Measurements from ENCODE around the gene TMCC1.
A peak's percentile ranks its signal among the peaks of the same experiment; 100 is the strongest.
"Not testable (repeated sequence)": the region's sequence is repeated elsewhere in the genome, so short reads cannot be mapped to it uniquely, and the experiment has no call there.

The TMCC1 gene

DNA sequence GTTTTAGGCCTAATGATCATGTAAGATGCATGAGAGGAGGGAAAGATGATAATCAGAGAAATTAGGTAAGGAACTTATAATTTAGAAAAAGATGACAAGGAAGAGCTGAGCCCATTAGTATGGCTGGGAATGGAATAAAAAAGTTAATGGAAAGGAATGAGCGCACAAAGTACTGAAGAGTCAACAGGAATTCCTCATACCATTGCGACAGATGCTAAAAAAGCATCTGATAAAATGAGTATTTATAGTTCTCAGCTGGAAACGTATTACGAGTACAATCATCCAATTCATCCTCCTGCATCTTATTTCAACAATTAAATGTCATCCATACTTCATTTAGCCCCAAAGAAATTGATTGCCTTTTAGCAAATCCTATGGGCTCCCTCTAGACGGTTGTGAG, 58.9 kb downstream of the TMCC1 start:
- DNase-seq = no peak

DNA sequence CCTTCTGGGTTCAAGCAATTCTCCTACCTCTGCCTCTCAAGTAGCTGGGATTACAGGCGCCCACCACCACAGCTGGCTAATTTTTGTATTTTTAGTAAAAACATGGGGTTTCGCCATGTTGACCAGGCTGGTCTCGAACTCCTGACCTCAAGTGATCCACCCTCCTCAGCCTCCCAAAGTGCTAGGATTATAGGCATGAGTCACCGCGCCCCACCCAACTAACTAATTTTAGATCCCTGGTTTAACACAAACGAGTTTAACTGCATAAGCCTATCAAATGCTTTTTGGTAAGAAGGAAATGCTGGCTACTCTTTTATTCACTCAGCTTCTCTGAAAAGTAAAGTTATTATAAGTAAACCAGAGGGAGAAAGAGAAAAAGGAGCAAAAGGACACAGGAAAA, 61.6 kb downstream of the TMCC1 start:
- not testable (repeated sequence) for DNase-seq

DNA sequence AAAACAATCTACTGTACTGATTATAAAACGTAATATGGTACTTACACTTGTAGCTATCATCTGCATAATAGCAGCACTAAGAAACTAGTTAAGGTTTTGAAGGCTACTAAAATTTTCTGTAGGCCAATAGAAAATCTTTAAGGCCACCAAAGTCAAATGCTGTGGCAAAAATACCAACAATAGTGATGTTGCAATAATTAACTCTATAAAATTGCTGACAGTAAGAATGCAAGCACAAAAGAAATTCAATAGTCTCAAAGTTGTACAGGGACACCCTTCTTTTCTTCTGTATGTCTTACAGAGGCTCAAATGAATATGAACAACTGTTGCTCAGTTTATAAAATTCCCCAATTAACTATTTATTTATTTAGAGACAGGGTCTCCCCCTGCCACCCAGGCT, 62.0 kb downstream of the TMCC1 start:
- DNase-seq = no peak

DNA sequence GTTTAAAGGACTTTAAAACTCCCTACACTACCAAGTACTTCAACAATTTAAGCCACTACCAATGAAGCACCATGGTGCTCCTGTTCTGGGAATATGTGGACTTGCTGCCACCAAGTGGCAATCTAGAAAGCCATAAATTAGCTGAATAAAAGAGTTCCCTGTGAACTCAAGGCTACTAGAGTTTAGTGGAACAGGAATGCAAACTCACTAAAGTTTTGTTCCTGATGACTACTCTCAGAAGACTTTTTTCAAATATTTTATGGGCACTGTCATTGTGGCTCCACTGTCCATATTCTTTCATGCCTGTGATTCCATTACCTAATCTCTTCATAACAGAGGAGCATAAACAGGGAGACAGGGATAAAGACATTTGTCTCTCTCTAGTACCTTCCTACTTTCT, 63.9 kb downstream of the TMCC1 start:
- DNase-seq = no peak

DNA sequence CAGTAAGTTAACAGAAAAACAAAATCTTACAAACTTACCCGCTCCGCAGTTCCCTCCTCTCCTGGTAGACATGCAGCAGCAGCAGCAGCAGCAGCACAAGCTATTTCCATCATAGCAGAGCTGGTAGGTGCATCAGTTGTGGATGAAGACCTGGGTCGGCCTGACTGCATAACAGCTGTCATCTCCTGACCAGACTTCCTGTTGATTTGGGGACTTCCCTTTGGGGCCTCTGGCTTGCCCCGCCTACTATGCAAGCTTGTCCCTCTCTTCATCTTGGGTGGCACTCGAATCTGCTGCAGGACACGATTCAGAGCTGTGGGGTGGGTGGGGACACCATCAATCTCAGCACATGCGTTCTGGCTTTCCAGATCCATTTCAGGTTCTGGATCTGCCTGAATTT, 65.7 kb downstream of the TMCC1 start:
- peak; percentile 27 to 45 for DNase-seq

DNA sequence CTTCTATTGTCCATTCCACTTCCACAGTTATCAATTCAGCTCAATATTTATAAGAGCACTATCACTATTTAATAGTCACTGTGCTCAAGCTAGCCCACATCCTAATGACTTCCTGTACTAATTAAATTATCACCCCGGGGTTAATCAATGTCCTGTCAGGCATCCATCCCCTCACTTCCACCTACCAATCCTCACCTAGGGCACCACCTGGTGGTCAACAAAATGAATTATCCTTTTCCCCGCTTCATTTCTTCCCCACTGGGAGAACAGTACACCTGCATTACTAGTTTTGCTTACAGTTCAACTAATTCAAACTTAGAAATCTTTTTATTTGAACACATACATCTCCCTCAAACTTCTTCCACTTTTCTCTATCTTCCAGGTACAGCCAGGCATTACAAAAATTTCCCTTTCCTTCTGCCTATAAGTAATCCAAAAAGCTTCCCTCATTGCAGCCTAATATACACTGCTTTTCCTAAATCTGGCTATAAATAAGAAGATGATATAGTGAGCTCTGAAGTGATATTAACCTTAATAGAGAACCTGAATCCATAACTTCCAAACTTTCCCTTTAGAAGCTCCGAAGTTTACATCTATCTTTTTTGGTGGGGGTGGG, 68.5 kb downstream of the TMCC1 start:
- peak; percentile 31 to 37 for DNase-seq

DNA sequence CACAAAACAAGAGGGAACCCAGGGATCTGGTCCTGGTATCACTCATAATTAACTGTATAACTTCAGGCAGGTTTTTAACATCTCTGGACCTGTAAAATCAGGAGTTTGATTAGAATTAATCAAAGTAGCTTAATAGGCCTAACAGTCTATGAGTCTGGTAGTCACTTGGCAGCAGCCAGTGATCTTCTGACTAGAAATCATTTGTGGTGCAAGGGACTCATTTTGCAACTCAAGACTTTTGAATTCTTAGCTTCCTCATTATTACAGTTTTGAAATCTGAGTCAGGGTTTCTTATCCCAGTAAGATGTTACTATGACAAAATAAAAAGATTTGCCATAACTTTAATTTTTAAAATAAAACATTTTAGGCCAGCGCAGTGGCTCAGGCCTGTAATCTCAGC, 70.8 kb downstream of the TMCC1 start:
- DNase-seq = no peak

DNA sequence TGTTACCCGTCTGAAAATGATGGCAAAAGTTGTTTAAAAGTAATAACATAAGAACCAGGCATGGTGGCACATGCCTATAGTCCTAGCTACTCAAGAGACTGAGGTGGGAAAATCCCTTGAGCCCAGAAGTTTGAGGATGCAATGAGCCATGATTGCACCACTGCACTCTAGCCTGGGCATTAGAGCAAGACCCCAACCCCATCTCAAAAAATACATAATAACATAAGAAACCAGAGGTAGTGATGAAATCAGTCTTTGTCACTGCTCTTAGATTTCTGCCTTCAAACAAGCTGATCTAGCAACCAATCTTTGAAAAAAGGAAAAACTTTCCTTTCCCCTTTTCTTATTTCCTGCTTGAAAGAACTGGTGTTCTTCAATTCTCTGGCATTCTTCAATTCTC, 71.3 kb downstream of the TMCC1 start:
- DNase-seq = no peak

DNA sequence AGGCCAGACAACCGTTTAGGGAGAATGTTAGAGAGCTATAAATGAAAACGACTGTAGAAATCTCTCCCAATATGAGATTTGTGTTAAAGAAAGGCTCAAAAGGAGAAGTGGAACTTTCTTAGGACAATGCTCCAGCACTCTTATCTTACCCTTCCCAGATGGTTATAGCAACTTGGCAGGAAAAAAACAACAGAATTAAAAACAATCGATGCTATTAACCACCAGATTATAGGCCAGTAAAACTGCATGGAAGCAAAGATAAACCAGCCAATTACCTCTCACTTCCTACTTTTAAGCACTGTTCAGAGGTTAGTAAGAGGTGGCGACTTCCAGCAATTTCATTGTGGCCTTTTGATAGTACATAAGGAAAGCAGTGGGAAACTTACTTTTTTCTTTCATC, 72.9 kb downstream of the TMCC1 start:
- no peak for DNase-seq

DNA sequence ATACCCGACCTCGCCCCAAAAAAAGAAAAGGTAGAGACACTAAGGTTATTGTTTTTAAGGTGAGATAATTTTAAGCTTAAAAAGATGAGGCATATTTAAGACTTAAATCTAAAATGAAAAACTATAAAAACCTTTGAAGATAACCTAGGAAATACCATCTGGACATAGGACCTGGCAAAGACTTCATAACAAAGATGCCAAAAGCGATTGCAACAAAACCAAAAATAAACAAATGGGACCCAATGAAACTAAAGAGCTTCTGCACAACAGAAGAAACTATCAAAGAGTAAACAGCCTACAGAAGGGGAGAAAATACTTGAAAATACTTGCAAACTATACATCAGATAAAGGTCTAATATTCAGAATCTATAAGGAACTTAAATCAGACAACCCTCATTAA, 80.9 kb downstream of the TMCC1 start:
- DNase-seq = no peak

DNA sequence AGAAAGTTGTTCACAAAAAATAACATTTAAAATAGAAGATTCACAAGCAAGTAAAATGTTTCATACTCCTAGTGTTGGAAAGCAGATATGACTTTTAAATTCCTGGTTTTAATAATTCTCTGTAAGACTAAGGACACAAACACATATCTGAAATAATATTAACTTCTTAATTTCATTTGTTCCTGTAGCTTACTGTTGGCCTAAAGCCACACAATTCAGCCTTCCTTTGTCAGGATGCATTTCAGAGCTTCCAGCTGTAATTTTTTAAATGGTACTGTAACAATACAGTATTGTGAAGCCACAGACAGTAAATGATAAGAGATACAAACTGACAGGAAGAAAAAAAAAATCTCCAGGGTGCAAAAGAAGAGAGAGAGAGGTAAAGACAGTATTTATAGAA, 84.2 kb downstream of the TMCC1 start:
- no peak for DNase-seq

DNA sequence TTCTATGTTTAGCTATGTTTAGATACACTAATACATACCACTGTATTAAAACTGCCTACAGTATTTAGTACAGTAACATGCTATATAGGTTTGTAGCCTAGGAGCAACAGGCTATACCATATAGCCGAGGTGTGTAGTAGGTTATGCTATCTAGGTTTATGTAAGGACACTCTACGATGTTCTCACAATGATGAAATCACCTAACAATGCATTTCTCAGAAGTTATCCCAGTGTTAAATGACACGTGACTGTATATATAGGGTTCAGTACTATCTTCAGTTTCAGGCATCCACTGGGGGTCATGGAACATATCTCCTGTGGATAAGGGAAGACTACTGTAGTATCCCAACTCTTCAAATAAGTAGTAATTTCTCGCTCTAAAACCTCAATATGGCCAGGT, 97.4 kb downstream of the TMCC1 start:
- no peak for DNase-seq

DNA sequence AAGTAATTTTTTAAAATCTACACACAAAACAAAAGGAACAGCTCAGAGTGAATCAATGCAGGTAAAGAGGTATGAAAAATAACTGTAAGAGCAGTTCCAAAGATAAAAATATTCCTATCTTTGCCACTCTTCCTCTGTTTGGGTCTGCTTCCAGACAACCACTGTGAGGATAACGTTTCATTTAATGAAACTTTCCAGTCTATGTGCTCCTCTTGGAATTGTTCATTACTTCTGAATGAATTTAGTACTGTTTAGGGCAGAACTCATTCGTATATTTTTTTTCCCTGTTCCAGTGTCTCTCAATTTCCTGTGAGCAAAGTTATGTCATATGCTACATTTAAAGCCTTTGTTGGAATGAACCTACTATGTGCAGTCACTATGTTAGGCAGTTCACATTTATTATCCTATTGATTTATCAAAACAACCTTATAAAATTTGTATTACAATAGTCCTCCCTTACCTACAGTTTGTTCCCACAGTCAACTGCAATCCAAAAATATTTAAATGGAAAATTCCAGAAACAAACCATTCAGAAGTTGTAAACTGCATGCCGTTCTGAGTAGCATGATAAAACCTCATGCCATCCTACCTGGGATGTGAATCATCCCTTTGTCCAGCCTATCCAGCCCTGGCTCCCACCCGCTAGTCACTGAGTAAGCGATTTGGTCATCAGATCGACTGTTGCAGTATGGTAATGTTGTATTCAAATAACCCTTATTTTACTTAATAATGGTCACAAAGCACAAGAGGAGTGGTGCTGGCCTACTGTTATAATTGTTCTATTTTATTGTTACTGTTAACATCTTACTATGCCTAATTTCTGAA, 98.1 kb downstream of the TMCC1 start:
- DNase-seq = no peak

DNA sequence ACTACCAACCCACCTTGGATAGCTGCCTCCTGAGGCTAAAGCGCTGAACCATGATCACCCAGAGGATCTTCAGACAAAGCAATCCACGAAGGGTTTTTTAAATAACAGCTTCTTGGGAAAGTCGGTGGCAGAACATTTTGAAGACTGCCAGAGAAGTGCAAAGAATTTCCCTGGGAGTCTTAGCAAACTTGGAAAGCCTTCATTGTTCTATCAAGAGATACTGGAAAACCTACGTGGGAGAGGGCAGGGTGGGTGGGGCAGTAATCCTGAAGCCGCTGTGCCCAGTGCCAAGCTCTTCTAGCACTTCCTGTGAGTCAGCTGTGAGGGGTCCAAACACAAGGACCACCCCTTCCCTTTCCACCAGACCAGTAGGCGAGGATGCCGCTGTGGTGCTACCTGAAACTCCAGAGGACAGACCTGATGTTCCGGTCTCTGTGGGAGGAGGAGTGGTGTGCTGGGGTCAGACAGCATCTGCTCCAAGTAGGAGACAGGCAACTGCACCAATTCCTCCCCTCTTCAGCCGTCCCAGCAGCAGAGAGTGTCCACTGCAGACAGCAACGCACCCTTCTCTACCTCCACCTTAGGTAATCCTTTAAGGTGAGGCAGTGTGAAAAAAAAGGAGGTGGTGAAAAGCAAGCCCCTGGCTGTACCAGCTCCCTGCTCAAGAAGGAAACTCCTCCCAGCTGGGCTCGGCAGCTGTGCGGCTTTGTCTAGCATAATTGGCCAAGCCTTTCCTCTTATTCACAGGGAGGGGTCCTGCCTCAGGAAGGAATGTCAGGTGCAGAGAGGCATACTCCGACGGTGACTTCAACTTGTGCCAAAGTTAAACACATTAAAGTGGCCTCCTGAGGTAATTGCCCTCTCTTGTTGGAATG, 99.0 kb downstream of the TMCC1 start:
- DNase-seq = peak in 1 of 2 experiments; percentile 25

DNA sequence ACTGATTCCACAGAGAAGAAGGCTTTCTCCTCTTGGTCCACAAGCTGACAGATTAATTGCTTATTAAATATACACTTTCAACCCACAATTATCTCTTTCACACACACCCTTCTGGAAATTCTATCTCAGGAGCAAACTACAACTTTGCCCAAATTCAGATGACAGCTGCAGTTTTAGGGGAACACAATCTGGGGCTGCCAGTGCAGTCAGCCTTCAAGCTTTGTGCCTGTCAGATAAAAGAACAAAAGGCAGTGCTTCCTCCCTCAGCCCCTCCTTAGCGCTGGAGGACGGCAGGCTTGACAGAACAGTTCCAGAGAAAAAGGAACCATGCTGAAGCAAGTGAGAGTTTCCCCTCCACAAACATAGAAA, 99.6 kb downstream of the TMCC1 start:
- no peak for DNase-seq

DNA sequence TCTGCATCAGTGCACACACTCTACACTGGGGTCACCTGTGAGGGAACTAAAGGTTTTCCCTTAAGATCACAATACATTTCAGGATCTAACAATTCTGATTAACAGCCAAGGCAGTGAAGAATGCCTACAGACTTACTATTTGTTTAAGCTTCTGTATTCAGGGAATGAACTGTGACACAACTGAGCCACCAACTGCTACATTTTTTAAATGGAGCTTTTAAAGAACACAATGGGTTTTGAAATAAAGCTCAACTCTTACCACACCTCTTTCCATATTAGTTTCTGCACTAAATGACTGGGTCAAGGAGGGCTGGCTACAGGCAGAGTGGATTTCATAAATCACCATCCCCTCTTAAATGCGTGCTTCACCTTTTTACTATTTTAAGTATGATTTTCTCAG, 100.2 kb downstream of the TMCC1 start:
- DNase-seq = no peak

DNA sequence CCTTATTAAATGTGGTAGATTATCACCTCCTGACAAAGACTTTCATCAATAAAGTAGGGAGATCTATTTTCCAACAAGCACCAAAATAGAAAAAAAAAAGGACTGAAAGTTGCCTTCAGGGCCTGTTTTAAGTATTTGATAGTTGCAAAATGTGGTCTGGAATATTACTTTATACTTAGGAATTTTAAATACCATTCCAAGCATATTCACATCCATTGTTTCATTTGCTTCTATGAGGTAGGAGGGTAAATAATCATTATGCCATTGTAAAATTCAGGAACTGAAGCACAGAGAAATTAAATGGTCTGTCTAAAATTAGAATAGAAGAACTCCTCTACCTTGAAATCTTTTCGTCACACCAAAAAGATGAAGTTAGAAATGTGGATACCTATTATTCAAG, 110.0 kb downstream of the TMCC1 start:
- DNase-seq = no peak

DNA sequence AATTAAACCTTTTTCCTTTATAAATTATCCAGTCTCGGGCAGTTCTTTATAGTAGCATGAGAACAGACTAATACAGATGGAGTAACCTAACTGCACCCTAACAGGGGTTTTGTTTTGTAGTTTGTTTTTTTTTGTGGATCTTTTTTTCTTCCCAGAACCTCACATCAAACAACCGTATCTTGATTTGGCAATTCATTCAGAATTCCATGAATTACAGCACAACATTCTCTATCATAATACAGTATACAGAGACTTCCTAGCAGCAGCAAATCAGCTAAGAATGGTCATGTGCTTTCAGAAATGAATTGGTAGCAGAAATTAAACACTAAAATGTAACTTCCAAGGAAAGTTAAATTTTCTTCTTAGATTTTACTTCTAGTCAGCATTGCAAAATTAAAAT, 114.6 kb downstream of the TMCC1 start:
- DNase-seq = no peak

DNA sequence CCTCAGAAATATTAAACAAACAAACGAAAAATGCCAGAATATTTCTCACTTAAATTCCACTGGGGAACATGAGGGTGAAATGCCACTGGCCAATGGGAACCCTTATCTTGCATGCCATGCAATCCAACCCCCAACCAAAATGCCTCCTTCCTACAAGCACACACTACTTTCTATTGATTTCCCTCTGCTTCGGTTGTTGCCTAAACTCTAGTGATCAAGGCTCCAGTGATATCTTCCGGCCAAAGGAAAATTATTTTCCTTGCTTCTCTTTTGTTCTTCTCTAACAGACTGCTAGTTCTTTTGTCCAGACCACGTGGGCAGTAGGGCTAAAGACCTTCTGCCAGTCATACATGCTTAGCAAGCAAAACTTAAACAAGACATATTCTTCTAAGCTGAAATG, 115.7 kb downstream of the TMCC1 start:
- DNase-seq = no peak

DNA sequence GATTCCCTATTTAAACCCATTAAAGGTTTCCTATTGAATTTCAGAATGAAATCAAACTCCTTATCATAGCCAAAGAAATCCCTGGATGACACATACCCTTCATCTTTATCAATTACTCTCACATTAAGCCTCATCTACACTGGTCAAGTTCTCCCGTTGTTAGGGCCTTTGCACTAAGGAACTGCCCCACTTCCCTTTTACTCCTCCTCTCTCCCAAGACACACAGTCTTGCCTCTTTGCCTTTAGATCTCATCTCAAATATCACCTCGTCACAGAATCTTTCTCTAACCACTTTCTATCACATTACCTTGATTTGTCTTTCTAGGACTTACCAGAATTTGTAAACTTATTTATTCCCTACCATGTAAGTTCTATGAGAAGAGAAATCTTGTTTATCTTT, 117.6 kb downstream of the TMCC1 start:
- no peak for DNase-seq

DNA sequence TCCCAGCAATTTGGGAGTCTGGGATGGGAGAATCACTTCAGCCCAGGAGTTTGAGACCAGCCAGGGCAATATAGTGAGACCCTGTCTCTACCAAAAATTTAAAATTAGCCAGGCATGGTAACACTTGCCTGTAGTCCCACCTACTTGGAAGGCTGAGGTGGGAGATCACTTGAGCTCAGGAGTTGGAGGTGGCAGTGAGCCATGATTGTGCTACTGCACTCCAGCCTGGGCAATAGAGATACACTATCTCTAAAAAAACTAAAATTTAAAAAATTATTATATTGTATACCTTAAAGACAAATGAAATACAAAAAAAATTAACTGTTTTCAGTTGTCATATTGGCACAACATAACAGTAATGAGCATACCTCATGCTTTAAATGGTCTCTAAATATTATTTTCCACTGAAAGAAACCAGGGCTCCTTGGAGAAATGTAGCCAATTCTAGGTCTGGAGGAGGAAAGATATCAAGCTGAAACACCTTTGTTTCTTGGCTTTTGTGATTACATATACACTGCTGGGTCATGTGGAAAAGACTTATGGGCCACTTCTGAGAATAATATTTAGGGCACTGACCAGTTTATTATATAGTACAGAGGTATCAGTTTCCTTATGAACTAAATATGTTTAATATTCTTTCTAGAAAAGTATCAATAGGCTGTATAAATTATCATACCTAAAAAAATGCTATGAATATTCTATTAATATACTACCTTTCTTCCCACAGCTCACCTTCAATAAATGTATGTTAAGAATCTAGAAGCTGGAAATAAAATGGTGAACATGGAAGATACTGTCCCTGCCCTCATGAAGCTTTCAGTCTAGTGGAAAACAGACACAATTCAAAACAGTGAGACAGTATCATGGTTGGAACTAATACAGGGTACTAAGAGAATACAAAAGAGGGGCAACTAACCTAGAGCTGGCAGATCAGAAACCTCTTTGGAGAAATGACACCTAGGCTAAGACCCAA, 119.5 kb downstream of the TMCC1 start:
- no peak for DNase-seq

DNA sequence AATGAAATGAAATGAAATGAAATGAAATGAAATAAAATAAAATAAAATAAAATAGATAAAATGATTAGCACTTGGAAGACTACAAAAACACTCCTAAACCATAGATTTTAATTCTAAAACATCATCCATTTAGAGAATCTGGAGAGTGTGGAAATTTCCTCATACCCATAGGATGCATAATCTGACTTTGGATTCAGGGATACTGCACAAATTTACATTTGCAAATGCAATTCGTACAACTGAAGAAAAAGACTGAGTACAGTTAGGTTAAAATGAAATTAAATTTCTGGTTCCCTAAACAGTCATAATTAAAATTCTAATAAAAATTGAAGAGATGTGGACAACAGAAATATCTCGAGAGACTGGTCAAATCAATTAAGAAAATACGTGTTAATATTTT, 122.9 kb downstream of the TMCC1 start:
- no peak for DNase-seq

DNA sequence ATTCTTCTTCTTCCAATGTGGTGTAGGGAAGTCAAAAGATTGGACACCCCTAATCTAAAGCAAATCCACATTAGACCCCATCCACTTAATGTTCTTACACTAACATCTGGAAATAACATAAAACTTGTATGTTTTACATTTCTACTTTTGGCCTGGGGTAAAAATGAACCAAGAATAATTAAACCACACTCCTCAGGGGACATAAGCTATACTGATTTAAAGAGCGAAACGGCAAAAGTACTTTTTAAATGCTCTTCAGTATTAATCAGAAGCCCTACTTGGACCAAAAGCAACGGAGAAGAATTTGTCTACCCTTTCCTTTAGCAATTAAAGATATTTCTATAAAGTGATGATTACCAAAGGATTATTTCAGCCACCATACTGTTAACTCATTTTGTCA, 123.9 kb downstream of the TMCC1 start:
- DNase-seq = no peak
